Panc1 (cell line): ENCODE results near the gene RHBDF1. TPM values are rescaled to one million over a fixed set of nuclear protein-coding genes. Genes with fewer than 3 reads are reported as not detected.

ENCODE experiments used
- ATAC-seq: fragments of 200-7000 bp; cut with Tn5 transposase; 2 replicates; pipeline ENCODE4 v1.9.1; 2020; ENCODE audit warnings: mild to moderate bottlenecking, moderate library complexity
- BruUV-seq: library from RNA; stranded (reverse); fragments of 400-500 nt; replicated peaks from 2 replicates; lab custom pipeline; 2021; lab: Mats Ljungman, UMichigan
- CTCF ChIA-PET: fragments of 300-600 bp; sonication (Branson Sonifier 250); formaldehyde crosslinking; loops from one replicate; lab custom pipeline; 2022; ENCODE audit warnings: antibody characterized with exemption; lab: Charles Lee
- POLR2A ChIA-PET: fragments of 300-600 bp; sonication (Branson Sonifier 250); formaldehyde crosslinking; loops from one replicate; lab custom pipeline; 2022; ENCODE audit warnings: antibody characterized with exemption; lab: Charles Lee
- DNase-seq: peaks from one replicate; pipeline ENCODE4 v3.0.0-alpha.2; 2010; ENCODE audit warnings: low read depth, low spot score
- H3K27ac ChIP-seq: 2 replicates; pipeline ENCODE4 v1.5.1; 2011; ENCODE audit warnings: mild to moderate bottlenecking, low read length, inconsistent platforms
- H3K27me3 ChIP-seq: fragments of 200-500 bp; sonication (Bioruptor generic); 2 replicates; pipeline ENCODE4 v1.6.0; 2014; ENCODE audit warnings: low read length, inconsistent platforms; ENCODE audit not compliant: control insufficient read depth, insufficient read depth
- H3K36me3 ChIP-seq: fragments of 200-500 bp; sonication (Bioruptor generic); 2 replicates; pipeline ENCODE4 v1.5.1; 2014; ENCODE audit warnings: inconsistent platforms, mild to moderate bottlenecking, low read length, moderate library complexity; ENCODE audit not compliant: control insufficient read depth, insufficient read depth
- H3K4me1 ChIP-seq: 2 replicates; pipeline ENCODE4 v1.5.1; 2011; ENCODE audit warnings: inconsistent platforms, mild to moderate bottlenecking, low read length, moderate library complexity; ENCODE audit not compliant: control insufficient read depth, insufficient read depth
- H3K4me3 ChIP-seq, 2 experiments: 2 replicates each; pipeline ENCODE4 v1.5.1; 2011 to 2012; ENCODE audit warnings: low read depth in 2 of 2, low read length in 2 of 2, mild to moderate bottlenecking in 2 of 2, inconsistent platforms in 1 of 2, moderate library complexity in 1 of 2
- H3K9me3 ChIP-seq: fragments of 200-500 bp; sonication (Bioruptor generic); 2 replicates; pipeline ENCODE4 v1.5.1; 2014; ENCODE audit warnings: low read depth, mild to moderate bottlenecking, inconsistent platforms, low read length, moderate library complexity; ENCODE audit not compliant: control insufficient read depth, insufficient read depth
- POLR2AphosphoS5 ChIP-seq: IDR thresholded peaks from 2 replicates; pipeline ENCODE4 v1.6.1; 2012; ENCODE audit warnings: mild to moderate bottlenecking, low read depth, low read length, moderate library complexity
- SIN3A ChIP-seq: IDR thresholded peaks from 2 replicates; pipeline ENCODE4 v1.6.1; 2012; ENCODE audit warnings: low read depth, mild to moderate bottlenecking, low read length, moderate library complexity, borderline replicate concordance; ENCODE audit not compliant: insufficient read depth
- TCF7L2 ChIP-seq: IDR thresholded peaks from 2 replicates; pipeline ENCODE4 v1.6.1; 2011; ENCODE audit warnings: mild to moderate bottlenecking, low read depth, low read length, inconsistent platforms
- in situ Hi-C: cut with HindIII; loops from 2 replicates; pipeline ENCODE4 v1.10.0; 2016; ENCODE audit warnings: low sequenced_read_pairs, low pct_unique_long_range_greater_than_20kb
- intact Hi-C: fragments of 100-400 bp; cut with micrococcal nuclease; formaldehyde crosslinking; loops from one replicate; pipeline ENCODE4 v1.10.0; 2022; ENCODE audit not compliant: unreplicated experiment
- total RNA-seq: library from RNA; stranded (reverse); gene quantifications from one replicate; pipeline ENCODE4 v1.2.1, GENCODE V29; 2021; ENCODE audit not compliant: unreplicated experiment
- TF ChIP-seq, protein P1 (sequence below), 2 experiments: IDR thresholded peaks; 2 replicates each; pipeline ENCODE4 v1.6.1; 2011 to 2012; ENCODE audit warnings: low read depth in 2 of 2, control low read depth in 1 of 2, low read length in 1 of 2, mild to moderate bottlenecking in 1 of 2, moderate library complexity in 1 of 2; ENCODE audit not compliant: insufficient read depth in 1 of 2
- TF ChIP-seq, protein P2 (sequence below): fragments of 450-650 bp; IDR thresholded peaks from 2 replicates; pipeline ENCODE4 v1.5.1; 2017; ENCODE audit warnings: mild to moderate bottlenecking

RHBDF1 gene
- total RNA-seq, 1 experiment from 2014 or later = 41.7 TPM

DNA sequence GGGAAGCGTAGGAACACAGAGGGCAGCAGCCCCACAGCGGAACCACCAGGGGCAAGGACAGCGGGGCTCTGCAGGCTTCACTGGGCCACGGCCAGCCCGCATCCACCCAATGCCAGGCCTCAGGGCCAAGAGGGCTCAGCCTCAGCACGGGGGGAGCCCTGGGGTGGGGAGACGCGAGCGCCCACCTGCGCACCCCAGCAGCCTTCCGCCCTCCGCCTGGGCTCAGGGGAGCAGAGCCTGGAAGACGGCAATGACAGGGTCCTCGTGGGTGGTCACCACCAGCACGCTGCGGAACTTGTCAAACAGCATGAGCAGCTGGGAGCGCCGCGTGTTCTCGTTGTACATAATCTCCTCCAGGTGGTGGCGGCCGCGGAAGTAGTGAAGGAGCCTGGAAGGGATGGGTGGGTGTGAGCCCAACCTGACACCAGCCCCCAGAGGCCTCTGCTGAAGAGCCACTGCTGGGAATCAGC, 14.1 kb upstream of the RHBDF1 start:
- POLR2A ChIA-PET = no interaction called here

DNA sequence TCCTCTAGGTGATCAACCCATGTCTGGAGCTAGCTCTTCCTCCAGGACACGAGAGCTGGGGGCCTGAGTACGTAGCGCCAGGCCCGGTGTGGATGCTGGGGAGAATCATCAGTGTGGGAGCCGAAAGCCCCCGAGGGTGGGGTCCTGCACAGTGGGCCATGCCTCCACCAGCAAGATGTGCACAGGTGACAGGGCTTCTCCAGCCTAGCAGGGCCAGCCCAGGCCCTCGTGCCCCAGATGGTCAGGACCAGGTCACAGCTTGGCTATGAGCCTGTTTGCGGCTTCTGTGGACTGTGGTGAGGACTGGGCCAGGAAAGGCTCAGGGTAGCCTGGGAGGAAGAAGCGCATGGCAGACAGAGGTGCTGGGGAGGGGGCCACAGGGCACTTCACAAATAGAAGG, 13.4 kb upstream of the RHBDF1 start:
- Histone ChIP-seq H3K27me3 (no peaks in the 10 kb centered on the region), H3K4me3 (no peak overlapping the region), H3K9me3 (no peaks in the 10 kb centered on the region), H3K4me1 (peaks cover 23% of the 10 kb centered on the region), H3K36me3 (no peaks in the 10 kb centered on the region), H3K27ac (peak overlapping the region; percentile 44; the same call in 1 of the 2 replicates)
- DNase-seq (no peak), ATAC-seq (no peak)
- ChIA-PET POLR2A (no interaction called here), CTCF (interaction anchor here (0.5 to 2.3 kb wide), 2 partner anchors 11 to 20 kb away, joined by 3 to 8 read pairs; no protein-coding TSS in a partner anchor)
- TF ChIP-seq, protein P1, sequence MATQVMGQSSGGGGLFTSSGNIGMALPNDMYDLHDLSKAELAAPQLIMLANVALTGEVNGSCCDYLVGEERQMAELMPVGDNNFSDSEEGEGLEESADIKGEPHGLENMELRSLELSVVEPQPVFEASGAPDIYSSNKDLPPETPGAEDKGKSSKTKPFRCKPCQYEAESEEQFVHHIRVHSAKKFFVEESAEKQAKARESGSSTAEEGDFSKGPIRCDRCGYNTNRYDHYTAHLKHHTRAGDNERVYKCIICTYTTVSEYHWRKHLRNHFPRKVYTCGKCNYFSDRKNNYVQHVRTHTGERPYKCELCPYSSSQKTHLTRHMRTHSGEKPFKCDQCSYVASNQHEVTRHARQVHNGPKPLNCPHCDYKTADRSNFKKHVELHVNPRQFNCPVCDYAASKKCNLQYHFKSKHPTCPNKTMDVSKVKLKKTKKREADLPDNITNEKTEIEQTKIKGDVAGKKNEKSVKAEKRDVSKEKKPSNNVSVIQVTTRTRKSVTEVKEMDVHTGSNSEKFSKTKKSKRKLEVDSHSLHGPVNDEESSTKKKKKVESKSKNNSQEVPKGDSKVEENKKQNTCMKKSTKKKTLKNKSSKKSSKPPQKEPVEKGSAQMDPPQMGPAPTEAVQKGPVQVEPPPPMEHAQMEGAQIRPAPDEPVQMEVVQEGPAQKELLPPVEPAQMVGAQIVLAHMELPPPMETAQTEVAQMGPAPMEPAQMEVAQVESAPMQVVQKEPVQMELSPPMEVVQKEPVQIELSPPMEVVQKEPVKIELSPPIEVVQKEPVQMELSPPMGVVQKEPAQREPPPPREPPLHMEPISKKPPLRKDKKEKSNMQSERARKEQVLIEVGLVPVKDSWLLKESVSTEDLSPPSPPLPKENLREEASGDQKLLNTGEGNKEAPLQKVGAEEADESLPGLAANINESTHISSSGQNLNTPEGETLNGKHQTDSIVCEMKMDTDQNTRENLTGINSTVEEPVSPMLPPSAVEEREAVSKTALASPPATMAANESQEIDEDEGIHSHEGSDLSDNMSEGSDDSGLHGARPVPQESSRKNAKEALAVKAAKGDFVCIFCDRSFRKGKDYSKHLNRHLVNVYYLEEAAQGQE (IDR thresholded peaks at IDR 0.05; ENCODE audit: insufficient read depth in 1 of 2, low read depth in 2 of 2, low read length in 1 of 2) = no peak
- TF ChIP-seq, protein P2, sequence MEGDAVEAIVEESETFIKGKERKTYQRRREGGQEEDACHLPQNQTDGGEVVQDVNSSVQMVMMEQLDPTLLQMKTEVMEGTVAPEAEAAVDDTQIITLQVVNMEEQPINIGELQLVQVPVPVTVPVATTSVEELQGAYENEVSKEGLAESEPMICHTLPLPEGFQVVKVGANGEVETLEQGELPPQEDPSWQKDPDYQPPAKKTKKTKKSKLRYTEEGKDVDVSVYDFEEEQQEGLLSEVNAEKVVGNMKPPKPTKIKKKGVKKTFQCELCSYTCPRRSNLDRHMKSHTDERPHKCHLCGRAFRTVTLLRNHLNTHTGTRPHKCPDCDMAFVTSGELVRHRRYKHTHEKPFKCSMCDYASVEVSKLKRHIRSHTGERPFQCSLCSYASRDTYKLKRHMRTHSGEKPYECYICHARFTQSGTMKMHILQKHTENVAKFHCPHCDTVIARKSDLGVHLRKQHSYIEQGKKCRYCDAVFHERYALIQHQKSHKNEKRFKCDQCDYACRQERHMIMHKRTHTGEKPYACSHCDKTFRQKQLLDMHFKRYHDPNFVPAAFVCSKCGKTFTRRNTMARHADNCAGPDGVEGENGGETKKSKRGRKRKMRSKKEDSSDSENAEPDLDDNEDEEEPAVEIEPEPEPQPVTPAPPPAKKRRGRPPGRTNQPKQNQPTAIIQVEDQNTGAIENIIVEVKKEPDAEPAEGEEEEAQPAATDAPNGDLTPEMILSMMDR = no peak
- TF ChIP-seq TCF7L2 = no peak
- TF ChIP-seq SIN3A = no peak
- no peak for TF ChIP-seq POLR2AphosphoS5
- intact Hi-C loops (no loop called here), in situ Hi-C loops (no loop called here)
- no TSS peak for BruUV-seq

More for the DNA sequence above, 14.1 kb upstream of the RHBDF1 start:
- in situ Hi-C loops (no loop called here), intact Hi-C loops (no loop called here)
- Histone ChIP-seq H3K27ac (no peak overlapping the region), H3K4me3 (no peak overlapping the region), H3K27me3 (no peaks in the 10 kb centered on the region), H3K9me3 (no peaks in the 10 kb centered on the region), H3K36me3 (no peaks in the 10 kb centered on the region), H3K4me1 (peaks cover 23% of the 10 kb centered on the region)
- TF ChIP-seq SIN3A = no peak
- no peak for TF ChIP-seq TCF7L2
- TF ChIP-seq, protein P1 (IDR thresholded peaks at IDR 0.05; ENCODE audit: insufficient read depth in 1 of 2, low read depth in 2 of 2, low read length in 1 of 2) = no peak
- TF ChIP-seq POLR2AphosphoS5 = no peak
- TF ChIP-seq, protein P2 = no peak
- ATAC-seq (no peak), DNase-seq (no peak)
- CTCF ChIA-PET = no interaction called here
- BruUV-seq = no TSS peak
